ENCODE results near the gene GFI1. TPM values are rescaled to one million over a fixed set of nuclear protein-coding genes. Genes with fewer than 3 reads are reported as not detected.

GFI1 gene
- total and polyA plus RNA-seq, 2 of the 13 experiments (the other 11 are each of a cell fraction or from before 2014, with no cell fraction given), result 10.3 to 10.5 TPM

DNA sequence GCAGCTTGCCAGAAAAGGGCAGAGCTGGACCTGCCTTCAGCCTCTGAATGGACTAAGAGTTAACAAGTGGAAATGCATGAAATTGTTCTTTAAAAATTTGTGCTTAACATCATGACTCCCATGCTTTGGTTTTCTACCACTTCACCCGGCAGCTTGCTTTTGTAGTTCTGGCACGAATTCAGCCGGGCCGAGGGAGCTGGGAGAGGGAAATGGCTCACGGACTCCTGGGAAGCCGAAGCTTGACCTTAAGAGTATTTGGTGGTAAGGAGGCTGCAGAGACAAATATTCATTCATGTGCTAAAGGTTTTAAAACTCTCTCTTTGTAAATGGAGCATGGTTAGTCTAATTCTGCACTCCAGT lies 17.2 kb upstream of the GFI1 start:
- DNase-seq (ENCODE audit: low spot score) (no peak), ATAC-seq (no peak), FAIRE-seq (no peak)
- ChIA-PET POLR2A (interaction anchor here (0.8 to 3.6 kb wide), 3 partner anchors 18 to 62 kb away, joined by 3 to 26 read pairs (median 22); partner anchors contain the start of gene GFI1), CTCF (ENCODE audit: low intra/inter-chr PET ratio, low total read pairs) (no interaction called here)
- peak overlapping the region; percentile 81 for H3K27ac ChIP-seq (ENCODE audit: extremely low read length, insufficient read depth, low read length)
- peak overlapping the region; percentile 7 to 58 (median 43); a peak in 5 of 6 replicates for H3K4me3 ChIP-seq (replicated peaks in 1 of 3; ENCODE audit: insufficient read depth in 1 of 3, low read depth in 2 of 3, low read length in 3 of 3)
- H3K9ac ChIP-seq (ENCODE audit: insufficient read depth, low read depth, low read length), result peak overlapping the region; percentile 66
- H3K27me3 ChIP-seq (ENCODE audit: control insufficient read depth in 1 of 2, insufficient read depth in 2 of 2, low read length in 2 of 2), result no peaks in the 10 kb centered on the region
- 18% methylated on average over 6 of the region's 6 CpGs for WGBS (ENCODE audit: low lambda C conversion rate)
- no peaks in the 10 kb centered on the region for H3K9me3 ChIP-seq (ENCODE audit: low read length)
- no peaks in the 10 kb centered on the region for H4K20me1 ChIP-seq (ENCODE audit: insufficient read depth, low read length)
- no peaks in the 10 kb centered on the region for H3K36me3 ChIP-seq (replicated peaks in 1 of 2; ENCODE audit: control insufficient read depth in 1 of 2, insufficient read depth in 2 of 2, low read length in 2 of 2)
- peaks cover 37% of the 10 kb centered on the region for H3K4me1 ChIP-seq (ENCODE audit: insufficient read depth, low read length)
- intact Hi-C loops (cut with micrococcal nuclease; ENCODE audit: unreplicated experiment), result loop anchor here (2.0 kb wide), 1 partner anchor 17 kb away; the partner anchor contains the start of gene GFI1
- in situ Hi-C loops (cut with HindIII; ENCODE audit: extremely low pct_ligation_motif_present, low pct_unique_long_range_greater_than_20kb), result no loop called here
- TF ChIP-seq TEAD3 (CRISPR knock-in tag; optimal IDR thresholded peaks at IDR 0.05; ENCODE audit: borderline replicate concordance), result no peak
- TF ChIP-seq MTA1 (CRISPR knock-in tag; IDR thresholded peaks at IDR 0.05; ENCODE audit: borderline replicate concordance), result no peak
- TF ChIP-seq FOSL1 (CRISPR knock-in tag; IDR thresholded peaks at IDR 0.05; ENCODE audit: borderline replicate concordance), result no peak
- TF ChIP-seq ZNF557 (CRISPR knock-in tag; IDR thresholded peaks at IDR 0.05), result no peak
- no peak for TF ChIP-seq ZKSCAN8 (CRISPR knock-in tag; IDR thresholded peaks at IDR 0.05; ENCODE audit: borderline replicate concordance)
- TF ChIP-seq ZBTB44 (CRISPR knock-in tag; IDR thresholded peaks at IDR 0.05), result no peak
- TF ChIP-seq, protein P1, sequence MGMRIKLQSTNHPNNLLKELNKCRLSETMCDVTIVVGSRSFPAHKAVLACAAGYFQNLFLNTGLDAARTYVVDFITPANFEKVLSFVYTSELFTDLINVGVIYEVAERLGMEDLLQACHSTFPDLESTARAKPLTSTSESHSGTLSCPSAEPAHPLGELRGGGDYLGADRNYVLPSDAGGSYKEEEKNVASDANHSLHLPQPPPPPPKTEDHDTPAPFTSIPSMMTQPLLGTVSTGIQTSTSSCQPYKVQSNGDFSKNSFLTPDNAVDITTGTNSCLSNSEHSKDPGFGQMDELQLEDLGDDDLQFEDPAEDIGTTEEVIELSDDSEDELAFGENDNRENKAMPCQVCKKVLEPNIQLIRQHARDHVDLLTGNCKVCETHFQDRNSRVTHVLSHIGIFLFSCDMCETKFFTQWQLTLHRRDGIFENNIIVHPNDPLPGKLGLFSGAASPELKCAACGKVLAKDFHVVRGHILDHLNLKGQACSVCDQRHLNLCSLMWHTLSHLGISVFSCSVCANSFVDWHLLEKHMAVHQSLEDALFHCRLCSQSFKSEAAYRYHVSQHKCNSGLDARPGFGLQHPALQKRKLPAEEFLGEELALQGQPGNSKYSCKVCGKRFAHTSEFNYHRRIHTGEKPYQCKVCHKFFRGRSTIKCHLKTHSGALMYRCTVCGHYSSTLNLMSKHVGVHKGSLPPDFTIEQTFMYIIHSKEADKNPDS (CRISPR knock-in tag; IDR thresholded peaks at IDR 0.05), result no peak
- 0 out of 2 replicates have a peak, but pooled peaks have one; percentile 31 for TF ChIP-seq TERF1 (CRISPR knock-in tag; IDR thresholded peaks at IDR 0.05)
- peak overlapping the region; percentile 91 for H3K4me2 ChIP-seq (ENCODE audit: low read depth, low read length)
- H2AFZ ChIP-seq (ENCODE audit: low read length), result peak overlapping the region; percentile 66
- BruUV-seq (replicated peaks), result no TSS peak
- no peaks in the 10 kb centered on the region for H3K79me2 ChIP-seq (ENCODE audit: insufficient read depth, low read length)

All from HepG2 (cell line).